ENCODE data around the gene RYR1. TPM values are rescaled to one million over a fixed set of nuclear protein-coding genes. Genes with fewer than 3 reads are reported as not detected.

The RYR1 gene
- total RNA-seq, 4 donors from 2014 or later: 1.5 to 8.8 (median 4.4) TPM

DNA sequence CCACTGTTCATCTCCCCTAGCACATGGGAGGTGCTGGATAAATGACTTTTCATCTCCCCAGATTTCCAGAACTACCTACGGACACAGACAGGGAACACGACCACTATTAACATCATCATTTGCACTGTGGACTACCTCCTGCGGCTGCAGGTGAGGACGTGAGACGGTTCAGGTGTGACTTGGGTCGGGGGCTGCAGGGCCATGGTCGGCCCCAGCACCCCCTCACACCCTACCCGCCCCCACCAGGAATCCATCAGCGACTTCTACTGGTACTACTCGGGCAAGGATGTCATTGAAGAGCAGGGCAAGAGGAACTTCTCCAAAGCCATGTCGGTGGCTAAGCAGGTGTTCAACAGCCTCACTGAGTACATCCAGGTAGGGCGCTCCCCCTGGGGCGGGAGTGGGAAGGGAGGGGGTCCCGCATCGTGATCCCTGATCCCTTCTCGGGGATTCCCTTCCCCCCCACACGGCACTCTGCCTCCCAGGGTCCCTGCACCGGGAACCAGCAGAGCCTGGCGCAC, 109.9 kb downstream of the RYR1 start:
- TF ChIP-seq, protein P1, sequence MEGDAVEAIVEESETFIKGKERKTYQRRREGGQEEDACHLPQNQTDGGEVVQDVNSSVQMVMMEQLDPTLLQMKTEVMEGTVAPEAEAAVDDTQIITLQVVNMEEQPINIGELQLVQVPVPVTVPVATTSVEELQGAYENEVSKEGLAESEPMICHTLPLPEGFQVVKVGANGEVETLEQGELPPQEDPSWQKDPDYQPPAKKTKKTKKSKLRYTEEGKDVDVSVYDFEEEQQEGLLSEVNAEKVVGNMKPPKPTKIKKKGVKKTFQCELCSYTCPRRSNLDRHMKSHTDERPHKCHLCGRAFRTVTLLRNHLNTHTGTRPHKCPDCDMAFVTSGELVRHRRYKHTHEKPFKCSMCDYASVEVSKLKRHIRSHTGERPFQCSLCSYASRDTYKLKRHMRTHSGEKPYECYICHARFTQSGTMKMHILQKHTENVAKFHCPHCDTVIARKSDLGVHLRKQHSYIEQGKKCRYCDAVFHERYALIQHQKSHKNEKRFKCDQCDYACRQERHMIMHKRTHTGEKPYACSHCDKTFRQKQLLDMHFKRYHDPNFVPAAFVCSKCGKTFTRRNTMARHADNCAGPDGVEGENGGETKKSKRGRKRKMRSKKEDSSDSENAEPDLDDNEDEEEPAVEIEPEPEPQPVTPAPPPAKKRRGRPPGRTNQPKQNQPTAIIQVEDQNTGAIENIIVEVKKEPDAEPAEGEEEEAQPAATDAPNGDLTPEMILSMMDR (IDR thresholded peaks at IDR 0.05; ENCODE audit: low read depth): no peak

DNA sequence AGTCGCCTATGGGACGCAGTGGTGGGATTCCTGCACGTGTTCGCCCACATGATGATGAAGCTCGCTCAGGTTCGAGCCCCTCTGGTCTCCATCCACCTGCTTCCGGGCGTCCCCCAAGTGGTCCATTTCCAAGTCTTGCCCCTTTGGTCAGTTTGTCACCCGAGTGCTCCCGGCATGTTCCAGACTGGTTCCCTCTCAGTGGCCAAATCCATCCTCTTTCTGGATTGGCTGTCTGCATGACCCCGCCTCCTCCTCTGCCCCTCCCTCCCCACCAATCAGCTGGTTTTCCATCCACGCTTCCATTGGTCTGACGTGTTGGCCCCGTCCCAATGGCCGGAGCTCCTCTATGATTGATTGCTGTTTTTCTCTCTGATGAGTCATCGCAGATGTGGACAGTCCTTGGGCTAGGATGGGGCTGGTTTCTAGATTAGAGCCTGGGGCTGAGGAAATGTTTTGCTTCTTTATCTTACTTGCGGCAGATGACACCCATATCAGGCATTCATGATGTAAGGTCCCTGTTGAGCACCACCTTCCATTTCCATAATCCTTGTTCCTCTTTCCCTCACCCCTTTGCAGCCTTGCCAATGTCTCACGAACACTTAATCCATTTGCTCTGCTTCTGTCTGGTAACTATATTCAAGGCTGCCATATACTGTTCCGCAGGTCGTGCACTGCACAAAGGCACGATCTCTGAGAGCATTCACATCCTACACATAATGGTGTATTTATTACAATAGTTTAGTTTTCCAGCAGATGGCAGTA, 110.5 kb downstream of the RYR1 start:
- TF ChIP-seq, protein P1 (IDR thresholded peaks at IDR 0.05; ENCODE audit: low read depth): no peak

DNA sequence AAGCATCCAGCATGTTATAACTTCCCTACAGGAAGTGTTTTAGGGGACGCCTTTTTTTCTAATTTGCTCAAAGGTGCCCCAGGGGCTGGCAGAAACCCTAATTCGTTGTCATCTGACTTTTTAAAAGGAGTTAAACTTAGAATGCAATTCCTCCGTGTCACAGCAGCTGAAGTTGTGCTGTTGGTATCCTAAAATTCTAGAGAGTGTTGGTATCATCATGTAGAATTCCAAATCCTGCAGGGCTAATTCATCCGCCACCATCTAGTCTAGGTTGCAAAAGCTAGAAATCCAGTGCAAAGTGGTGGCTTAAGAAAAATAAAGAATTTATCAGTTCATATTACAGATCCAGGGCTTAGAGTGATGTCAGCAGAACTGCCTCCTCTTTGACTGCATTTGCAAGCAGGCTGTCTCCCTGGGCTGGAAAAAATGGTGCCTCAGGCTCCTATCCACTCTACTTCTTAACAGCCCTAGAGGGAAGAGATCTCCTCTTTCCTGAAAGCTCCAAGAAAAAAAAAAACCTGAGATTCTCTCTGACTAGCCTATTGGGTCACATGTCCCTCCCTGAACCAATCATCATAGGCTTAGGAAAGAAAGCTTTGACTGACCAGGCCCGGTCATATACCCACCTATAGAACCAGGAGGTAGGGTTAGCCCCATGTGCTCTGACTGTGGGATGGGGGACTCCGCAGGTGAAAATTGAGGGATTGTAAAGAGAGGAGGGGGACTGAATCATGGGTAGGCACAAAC, 111.3 kb downstream of the RYR1 start:
- TF ChIP-seq, protein P1 (IDR thresholded peaks at IDR 0.05; ENCODE audit: low read depth): no peak

DNA sequence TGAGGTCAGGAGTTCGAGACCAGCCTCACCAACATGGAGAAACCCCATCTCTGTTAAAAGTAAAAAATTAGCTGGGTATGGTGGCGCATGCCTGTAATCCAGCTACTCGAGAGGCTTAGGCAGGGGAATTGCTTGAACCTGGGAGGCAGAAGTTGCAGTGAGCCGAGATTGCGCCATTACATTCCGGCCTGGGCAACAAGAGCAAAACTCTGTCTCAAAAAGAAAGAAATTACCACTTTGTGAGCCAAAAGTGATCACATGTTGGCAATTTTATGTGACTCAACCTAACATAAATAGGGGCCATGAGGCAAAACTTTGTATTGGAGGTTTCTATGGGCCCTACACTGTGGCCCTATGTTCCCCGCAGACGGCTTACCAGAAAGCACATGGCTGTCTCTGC, 112.1 kb downstream of the RYR1 start:
- TF ChIP-seq, protein P1 (IDR thresholded peaks at IDR 0.05; ENCODE audit: low read depth): no peak

GRCh38 chr19:38547421-38547820, 113.9 kb downstream of the RYR1 start:
- TF ChIP-seq, protein P1 (IDR thresholded peaks at IDR 0.05; ENCODE audit: low read depth): no peak

DNA sequence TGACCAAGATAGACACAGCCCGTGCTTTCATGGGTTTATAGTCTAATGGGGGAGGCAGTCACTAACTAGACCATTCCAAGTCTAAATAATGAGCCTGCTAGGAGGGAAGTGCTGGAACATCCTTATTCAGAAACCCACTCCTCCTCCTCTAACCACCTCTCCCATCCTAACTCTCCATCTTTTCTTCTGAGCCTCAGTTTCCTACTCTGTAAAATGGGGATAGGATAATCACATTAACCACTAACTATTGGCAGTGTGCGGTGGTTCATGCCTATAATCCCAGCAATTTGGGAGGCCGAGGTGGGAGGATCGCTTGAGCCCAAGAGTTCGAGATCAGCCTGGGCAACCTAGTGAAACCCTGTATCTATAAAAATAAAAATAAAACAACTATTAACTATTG, 115.6 kb downstream of the RYR1 start:
- TF ChIP-seq, protein P1 (IDR thresholded peaks at IDR 0.05; ENCODE audit: low read depth): no peak

GRCh38 chr19:38549942-38550341, 116.5 kb downstream of the RYR1 start:
- TF ChIP-seq, protein P1 (IDR thresholded peaks at IDR 0.05; ENCODE audit: low read depth): no peak
